ENCODE data around the gene TJAP1. TPM values are rescaled to one million over a fixed set of nuclear protein-coding genes. Genes with fewer than 3 reads are reported as not detected.

TJAP1 gene
- total and polyA plus RNA-seq, 2 of the 8 experiments (the other 6 are each of a cell fraction or from before 2014, with no cell fraction given), result 30.7 to 40.4 TPM

GRCh38 chr6:43451939-43452338 lies 25.4 kb upstream of the TJAP1 start:
- Histone ChIP-seq H2AFZ (ENCODE audit: low read length) (no peak overlapping the region), H3K36me3 (ENCODE audit: control insufficient read depth in 2 of 4, insufficient read depth in 4 of 4, low read length in 3 of 4) (peaks cover 0 to 19% (median 2%) of the 10 kb centered on the region in 4 experiments; a peak in 6 of 8 replicates), H3K23me2 (ENCODE audit: low read depth, low read length) (peaks cover 9% of the 10 kb centered on the region; the same call in 1 of the 2 replicates), H2BK12ac (ENCODE audit: low read depth, low read length) (no peak overlapping the region), H3K9ac (replicated peaks in 1 of 4; ENCODE audit: extremely low read depth in 1 of 4, low read depth in 3 of 4, low read length in 3 of 4) (no peak overlapping the region), H4K5ac (ENCODE audit: insufficient read length, low read depth, low read length) (no peak overlapping the region), H4K8ac (ENCODE audit: extremely low read depth, insufficient read depth, low read length) (no peak overlapping the region), H3K18ac (ENCODE audit: extremely low read depth, low read length) (no peak overlapping the region), H3K14ac (ENCODE audit: insufficient read length) (no peak overlapping the region), H4K20me1 (replicated peaks in 1 of 2; ENCODE audit: control insufficient read depth in 1 of 2, insufficient read depth in 2 of 2, low read length in 2 of 2) (peaks cover 0 to 2% of the 10 kb centered on the region in 2 experiments), H3K4me1 (replicated peaks in 1 of 4; ENCODE audit: control insufficient read depth in 3 of 4, insufficient read depth in 4 of 4, low read length in 3 of 4) (peaks cover 0 to 4% (median 2%) of the 10 kb centered on the region in 4 experiments; a peak in 3 of 7 replicates), H3K4ac (replicated peaks; ENCODE audit: insufficient read length, low read depth, low read length) (no peak overlapping the region), H3K4me3 (ENCODE audit: extremely low read depth in 1 of 4, insufficient read depth in 2 of 4, low read depth in 3 of 4, low read length in 4 of 4) (no peak overlapping the region), H3K23ac (ENCODE audit: insufficient read length) (no peak overlapping the region), H3K9me3 (ENCODE audit: insufficient read depth in 2 of 2, low read depth in 1 of 2, low read length in 1 of 2) (no peaks in the 10 kb centered on the region), H3K27ac (ENCODE audit: low read depth, low read length) (no peak overlapping the region), H3K79me2 (ENCODE audit: control insufficient read depth in 1 of 2, insufficient read depth in 2 of 2, low read length in 2 of 2) (no peaks in the 10 kb centered on the region), H2BK5ac (ENCODE audit: low read depth, low read length) (no peak overlapping the region), H3K4me2 (ENCODE audit: insufficient read depth in 1 of 2, low read depth in 2 of 2, low read length in 2 of 2) (no peak overlapping the region), H2AK5ac (ENCODE audit: low read depth, low read length) (no peak overlapping the region), H3K79me1 (ENCODE audit: low read depth, low read length) (no peaks in the 10 kb centered on the region), H3K27me3 (replicated peaks in 1 of 4; ENCODE audit: control insufficient read depth in 3 of 4, extremely low read depth in 1 of 4, insufficient read depth in 3 of 4, low read length in 3 of 4) (peaks cover 7 to 23% (median 18%) of the 10 kb centered on the region in 4 experiments), H2BK15ac (ENCODE audit: low read length) (no peak overlapping the region), H4K91ac (replicated peaks; ENCODE audit: insufficient read length, low read length) (no peak overlapping the region), H3K56ac (replicated peaks; ENCODE audit: insufficient read length, low read depth, low read length) (no peak overlapping the region), H2BK20ac (ENCODE audit: low read length) (no peak overlapping the region), H2BK120ac (replicated peaks; ENCODE audit: low read depth, low read length) (no peak overlapping the region)
- WGBS, 2 experiments (ENCODE audit: extremely low coverage in 1 of 2, insufficient coverage in 1 of 2, insufficient read length in 1 of 2, insufficient replicate concordance in 2 of 2, low coverage in 1 of 2, low lambda C conversion rate in 2 of 2, missing lambda C conversion rate in 1 of 2), result 94% methylated on average over 8 of the region's 8 CpGs; no CpG with 5 or more reads in 1 of the 2 experiments
- no peak for DNase-seq (ENCODE audit: low read depth in 1 of 2, low spot score in 2 of 2)
- ChIA-PET CTCF (ENCODE audit: partially characterized antibody) (interaction anchor here (21.2 kb wide), 1 partner anchor 43 kb away, joined by 495 read pairs; the partner anchor contains the start of gene LRRC73), POLR2A (ENCODE audit: partially characterized antibody) (interaction anchor here (0.6 to 5.2 kb wide), 2 partner anchors 14 to 35 kb away, joined by 3 to 34 read pairs; no protein-coding TSS in a partner anchor)
- FAIRE-seq, result no peak
- no peak for TF ChIP-seq PHF8 (conservative IDR thresholded peaks at IDR 0.05; ENCODE audit: low read depth, low read length)
- no peak for TF ChIP-seq TAF7 (optimal IDR thresholded peaks at IDR 0.05; ENCODE audit: borderline replicate concordance, low read depth, low read length)
- no peak for TF ChIP-seq ATF2 (IDR thresholded peaks at IDR 0.05; ENCODE audit: low read length)
- TF ChIP-seq CTCF (IDR thresholded peaks at IDR 0.05; ENCODE audit: control extremely low read depth in 1 of 3, insufficient read depth in 1 of 3, low read depth in 1 of 3, low read length in 3 of 3), result no peak
- no peak for TF ChIP-seq TAF1 (IDR thresholded peaks at IDR 0.05; ENCODE audit: low read depth, low read length)
- TF ChIP-seq JUND (IDR thresholded peaks at IDR 0.05; ENCODE audit: low read length), result no peak

Measured in H1 (cell line).